ENCODE measurements around the gene GP2. TPM values are rescaled to one million over a fixed set of nuclear protein-coding genes. Genes with fewer than 3 reads are reported as not detected.
"Not testable (repeated sequence)": the region's sequence is repeated elsewhere in the genome, so short reads cannot be mapped to it uniquely, and the experiment has no call there.

The GP2 gene
- total and polyA plus RNA-seq, 12 donors, result 0.48 to 9.0 (median 2.8) TPM; not detected in 7

DNA sequence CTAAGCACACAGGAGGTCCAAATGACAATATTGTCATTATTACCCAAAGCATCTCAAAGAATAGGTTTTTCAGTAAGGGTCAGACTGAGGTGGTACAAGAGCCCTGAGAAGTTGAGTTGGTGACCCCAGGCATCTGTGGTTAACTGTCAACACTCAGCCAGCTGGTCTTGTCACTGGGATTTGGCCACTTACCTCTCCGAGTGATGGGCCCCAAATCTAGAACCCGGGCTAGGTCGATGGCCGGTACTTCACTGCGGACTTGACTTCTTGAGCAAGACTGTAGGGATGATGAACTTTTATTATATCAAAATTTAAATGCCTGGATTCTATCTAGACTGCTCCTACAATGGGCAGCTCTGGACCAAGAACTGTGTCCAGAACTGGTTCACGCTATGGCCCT, 11.5 kb downstream of the GP2 start:
- Histone ChIP-seq H3K27me3 (peaks cover 5% of the 10 kb centered on the region), H3K4me3 (no peak overlapping the region), H3K27ac (no peak overlapping the region), H3K4me1 (replicated peaks in 1 of 2) (no peaks in the 10 kb centered on the region), H3K36me3 (replicated peaks in 1 of 2) (no peaks in the 10 kb centered on the region), H3K9me3 (replicated peaks in 1 of 3) (no peaks in the 10 kb centered on the region)
- TF ChIP-seq POLR2A (IDR thresholded peaks at IDR 0.05), result no peak
- TF ChIP-seq, protein P1, sequence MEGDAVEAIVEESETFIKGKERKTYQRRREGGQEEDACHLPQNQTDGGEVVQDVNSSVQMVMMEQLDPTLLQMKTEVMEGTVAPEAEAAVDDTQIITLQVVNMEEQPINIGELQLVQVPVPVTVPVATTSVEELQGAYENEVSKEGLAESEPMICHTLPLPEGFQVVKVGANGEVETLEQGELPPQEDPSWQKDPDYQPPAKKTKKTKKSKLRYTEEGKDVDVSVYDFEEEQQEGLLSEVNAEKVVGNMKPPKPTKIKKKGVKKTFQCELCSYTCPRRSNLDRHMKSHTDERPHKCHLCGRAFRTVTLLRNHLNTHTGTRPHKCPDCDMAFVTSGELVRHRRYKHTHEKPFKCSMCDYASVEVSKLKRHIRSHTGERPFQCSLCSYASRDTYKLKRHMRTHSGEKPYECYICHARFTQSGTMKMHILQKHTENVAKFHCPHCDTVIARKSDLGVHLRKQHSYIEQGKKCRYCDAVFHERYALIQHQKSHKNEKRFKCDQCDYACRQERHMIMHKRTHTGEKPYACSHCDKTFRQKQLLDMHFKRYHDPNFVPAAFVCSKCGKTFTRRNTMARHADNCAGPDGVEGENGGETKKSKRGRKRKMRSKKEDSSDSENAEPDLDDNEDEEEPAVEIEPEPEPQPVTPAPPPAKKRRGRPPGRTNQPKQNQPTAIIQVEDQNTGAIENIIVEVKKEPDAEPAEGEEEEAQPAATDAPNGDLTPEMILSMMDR (IDR thresholded peaks at IDR 0.05), result no peak
- WGBS, 4 donors, result 86 to 91% (median 88%) methylated on average over 6 of the region's 6 CpGs
- DNase-seq, result no peak
- intact Hi-C loops (cut with DNase I), result no loop called here

DNA sequence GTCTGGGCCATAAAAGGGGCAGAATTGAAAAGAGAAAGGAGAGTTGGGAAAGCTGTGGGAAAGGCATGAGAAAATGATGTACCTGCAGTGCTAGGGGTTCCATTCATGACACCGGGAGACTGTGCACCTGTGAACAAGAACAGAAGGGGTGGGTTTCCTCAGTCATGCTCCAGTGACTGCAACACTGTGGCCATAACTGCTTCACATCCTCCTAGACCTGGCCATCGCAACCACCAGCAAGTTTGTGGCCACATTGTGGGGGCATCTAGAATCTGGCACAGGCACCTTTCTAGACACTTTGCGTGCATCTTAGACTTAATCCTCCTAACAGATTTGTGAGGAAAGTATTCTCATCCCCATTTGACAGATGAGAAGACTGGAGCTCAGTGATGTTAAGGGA, 12.7 kb downstream of the GP2 start:
- 81 to 89% (median 85%) methylated on average over 3 of the region's 3 CpGs for WGBS, 4 donors
- no peak overlapping the region for H3K27ac ChIP-seq

DNA sequence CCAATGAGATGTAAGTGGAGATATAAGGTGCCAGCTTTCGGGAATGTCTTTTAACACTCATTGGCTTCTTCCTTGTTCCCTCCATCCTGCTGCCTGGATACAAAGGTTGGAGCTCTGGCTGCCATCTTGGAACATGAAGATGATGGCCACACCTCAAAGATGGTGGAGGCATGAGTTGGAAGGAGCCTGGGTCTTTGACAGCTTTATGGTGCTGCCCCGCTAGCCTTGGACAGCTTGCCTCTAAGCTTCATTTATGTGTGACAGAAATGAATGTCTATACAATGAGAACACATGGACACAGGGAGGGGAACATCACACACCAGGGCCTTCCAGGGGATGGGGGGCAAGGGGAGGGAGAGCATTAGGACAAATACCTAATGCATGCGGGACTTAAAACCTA, 13.6 kb downstream of the GP2 start:
- no peaks in the 10 kb centered on the region for H3K27me3 ChIP-seq
- TF ChIP-seq, protein P1 (IDR thresholded peaks at IDR 0.05), result no peak
- no peak for TF ChIP-seq POLR2A (IDR thresholded peaks at IDR 0.05)
- no peaks in the 10 kb centered on the region for H3K4me1 ChIP-seq (replicated peaks in 1 of 2)
- DNase-seq, result no peak
- no peak overlapping the region for H3K4me3 ChIP-seq
- intact Hi-C loops (cut with DNase I), result no loop called here
- H3K36me3 ChIP-seq (replicated peaks in 1 of 2), result no peaks in the 10 kb centered on the region
- WGBS, 4 donors, result 76 to 89% (median 82%) methylated on average over 3 of the region's 3 CpGs
- H3K9me3 ChIP-seq (replicated peaks in 1 of 3), result no peaks in the 10 kb centered on the region
- no peak overlapping the region for H3K27ac ChIP-seq

More for the DNA sequence above, 12.7 kb downstream of the GP2 start:
- H3K4me3 ChIP-seq, result no peak overlapping the region
- DNase-seq, result no peak
- no peaks in the 10 kb centered on the region for H3K9me3 ChIP-seq (replicated peaks in 1 of 3)
- no peaks in the 10 kb centered on the region for H3K4me1 ChIP-seq (replicated peaks in 1 of 2)
- TF ChIP-seq POLR2A (IDR thresholded peaks at IDR 0.05), result no peak
- TF ChIP-seq, protein P1 (IDR thresholded peaks at IDR 0.05), result no peak
- H3K36me3 ChIP-seq (replicated peaks in 1 of 2), result no peaks in the 10 kb centered on the region
- intact Hi-C loops (cut with DNase I), result no loop called here
- H3K27me3 ChIP-seq, result peaks cover 3% of the 10 kb centered on the region

DNA sequence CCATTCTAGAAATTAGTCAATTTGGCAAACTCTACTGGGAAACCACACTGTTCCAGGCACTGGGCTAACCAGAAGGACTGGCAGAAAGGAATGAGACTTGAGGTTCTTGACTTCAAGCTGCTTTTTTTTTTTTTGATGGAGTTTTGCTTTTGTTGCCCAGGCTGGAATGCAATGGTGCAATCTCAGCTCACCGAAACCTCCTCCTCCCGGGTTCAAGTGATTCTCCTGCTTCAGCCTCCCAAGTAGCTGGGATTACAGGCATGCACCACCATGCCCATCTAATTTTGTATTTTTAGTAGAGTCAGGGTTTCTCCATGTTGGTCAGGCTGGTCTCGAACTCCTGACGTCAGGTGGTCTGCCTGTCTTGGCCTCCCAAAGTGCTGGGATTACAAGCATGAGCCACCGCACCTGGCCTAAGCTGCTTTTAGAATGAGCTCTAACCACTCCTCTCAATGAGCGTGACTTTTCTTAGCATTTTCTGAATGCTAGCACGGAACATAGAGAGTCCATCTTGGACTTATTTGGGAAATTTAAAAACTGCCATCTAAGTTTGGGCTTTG, 14.7 kb downstream of the GP2 start:
- H3K27ac ChIP-seq; intact Hi-C loops (cut with DNase I); H3K9me3 ChIP-seq (replicated peaks in 1 of 3); H3K4me3 ChIP-seq; DNase-seq; H3K27me3 ChIP-seq; H3K36me3 ChIP-seq (replicated peaks in 1 of 2); H3K4me1 ChIP-seq (replicated peaks in 1 of 2): not testable (repeated sequence)
- 77 to 89% (median 85%) methylated on average over 7 of the region's 7 CpGs for WGBS, 4 donors

DNA sequence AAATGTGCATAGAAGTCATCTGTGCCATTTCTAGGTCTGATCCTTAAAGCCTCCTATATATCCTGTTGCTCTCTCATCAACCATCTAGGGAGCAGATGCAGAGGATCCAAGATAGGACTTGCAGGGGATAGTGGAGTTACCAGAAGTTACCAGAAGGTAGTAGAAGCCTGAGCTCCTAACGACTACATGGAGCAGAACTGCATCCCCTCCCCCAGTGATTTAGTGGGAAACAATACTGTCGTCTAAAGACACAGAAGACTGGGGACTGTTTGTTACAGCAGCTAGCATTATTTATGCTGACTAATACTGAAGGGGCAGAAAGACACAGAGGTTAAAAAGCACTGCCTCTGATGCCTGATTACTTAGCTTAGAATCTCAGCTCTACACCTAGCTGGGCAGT, 15.8 kb downstream of the GP2 start:
- DNase-seq, result no peak
- no peaks in the 10 kb centered on the region for H3K4me1 ChIP-seq (replicated peaks in 1 of 2)
- no peaks in the 10 kb centered on the region for H3K27me3 ChIP-seq
- H3K4me3 ChIP-seq, result no peak overlapping the region
- no peaks in the 10 kb centered on the region for H3K36me3 ChIP-seq (replicated peaks in 1 of 2)
- no peak overlapping the region for H3K27ac ChIP-seq
- no peak for TF ChIP-seq POLR2A (IDR thresholded peaks at IDR 0.05)
- TF ChIP-seq, protein P1 (IDR thresholded peaks at IDR 0.05), result no peak
- intact Hi-C loops (cut with DNase I), result no loop called here
- H3K9me3 ChIP-seq (replicated peaks in 1 of 3), result no peaks in the 10 kb centered on the region
- WGBS, 4 donors, result 49 to 73% (median 60%) methylated on average over 2 of the region's 2 CpGs
